Neuron (in vitro differentiated cells): Measurements from ENCODE around the gene GRAMD1B.
"Not testable (repeated sequence)": the region's sequence is repeated elsewhere in the genome, so short reads cannot be mapped to it uniquely, and the experiment has no call there.

Experiments used
- H2AFZ ChIP-seq: one replicate; pipeline ENCODE4 v1.6.1; 2013; ENCODE audit warnings: low read depth, mild to moderate bottlenecking, inconsistent platforms, low read length, moderate library complexity
- H3K27me3 ChIP-seq: one replicate; pipeline ENCODE4 v1.6.1; 2013; ENCODE audit warnings: low read length; ENCODE audit not compliant: insufficient read depth
- H3K36me3 ChIP-seq: one replicate; pipeline ENCODE4 v1.6.1; 2013; ENCODE audit warnings: low read length; ENCODE audit not compliant: insufficient read depth
- H3K4me1 ChIP-seq: one replicate; pipeline ENCODE4 v1.6.1; 2013; ENCODE audit warnings: low read length; ENCODE audit not compliant: insufficient read depth
- H3K4me3 ChIP-seq: 2 replicates; pipeline ENCODE4 v1.5.1; 2013; ENCODE audit warnings: mild to moderate bottlenecking, low read length, moderate library complexity
- H3K9me3 ChIP-seq: one replicate; pipeline ENCODE4 v1.6.1; 2013; ENCODE audit warnings: low read length

GRAMD1B gene

DNA sequence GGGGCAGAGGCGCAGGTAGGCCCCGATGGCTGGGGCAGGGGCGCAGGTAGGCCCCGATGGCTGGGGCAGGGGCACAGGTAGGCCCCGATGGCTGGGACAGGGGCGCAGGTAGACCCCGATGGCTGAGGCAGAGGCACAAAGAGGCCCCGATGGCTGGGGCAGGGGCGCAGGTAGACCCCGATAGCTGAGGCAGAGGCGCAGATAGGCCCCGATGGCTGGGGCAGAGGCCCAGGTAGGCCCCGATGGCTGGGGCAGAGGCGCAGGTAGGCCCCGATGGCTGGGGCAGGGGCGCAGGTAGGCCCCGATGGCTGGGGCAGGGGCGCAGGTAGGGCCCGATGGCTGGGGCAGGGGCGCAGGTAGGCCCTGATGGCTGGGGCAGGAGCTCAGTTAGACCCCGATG is 142.7 kb downstream of the GRAMD1B start:
- H2AFZ ChIP-seq, H3K4me1 ChIP-seq, H3K36me3 ChIP-seq, H3K4me3 ChIP-seq, H3K9me3 ChIP-seq, H3K27me3 ChIP-seq: not testable (repeated sequence)

DNA sequence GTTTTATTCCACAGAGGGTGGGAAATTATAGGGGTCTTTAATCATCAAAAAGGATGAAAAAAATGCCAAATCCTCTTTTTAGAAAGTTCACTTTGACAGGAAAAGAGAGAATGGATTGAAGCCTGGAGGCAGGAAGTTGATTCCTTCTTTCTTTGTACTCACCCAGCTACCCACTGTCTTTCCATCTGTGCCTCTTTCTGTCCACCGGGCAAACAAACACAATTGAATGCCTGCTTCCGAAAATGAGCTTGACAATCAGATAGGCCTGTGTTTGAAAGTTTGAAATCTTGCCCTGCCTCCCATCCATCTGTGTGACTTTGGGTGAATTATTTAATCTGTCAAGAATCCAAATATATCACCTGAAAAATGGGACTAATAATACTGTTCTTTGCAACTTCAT is 143.2 kb downstream of the GRAMD1B start:
- no peaks in the 10 kb centered on the region for H3K27me3 ChIP-seq
- no peaks in the 10 kb centered on the region for H3K9me3 ChIP-seq
- H3K4me1 ChIP-seq = no peaks in the 10 kb centered on the region
- no peak overlapping the region for H2AFZ ChIP-seq
- H3K36me3 ChIP-seq = no peaks in the 10 kb centered on the region
- H3K4me3 ChIP-seq = no peak overlapping the region

DNA sequence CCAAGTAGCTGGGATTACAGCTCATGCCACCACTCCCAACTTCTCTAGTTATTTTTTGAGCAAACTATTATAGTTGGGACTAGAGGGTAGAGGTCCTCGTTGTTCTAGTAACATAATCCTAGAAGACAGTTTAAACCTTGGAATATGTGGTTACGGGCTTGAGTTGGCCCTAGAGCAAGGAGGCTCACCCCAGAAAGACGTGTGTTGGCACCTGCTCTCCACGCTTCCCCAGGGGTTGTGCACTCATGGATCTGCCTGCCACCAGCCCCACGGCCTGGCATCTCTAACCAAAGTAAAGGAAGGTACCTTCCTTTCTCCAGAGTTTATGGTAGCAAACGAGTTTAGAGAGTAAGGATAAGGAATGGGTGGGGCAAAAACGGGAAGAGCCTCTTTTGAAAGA is 145.4 kb downstream of the GRAMD1B start:
- no peaks in the 10 kb centered on the region for H3K9me3 ChIP-seq
- H3K4me3 ChIP-seq = no peak overlapping the region
- H2AFZ ChIP-seq = no peak overlapping the region
- H3K4me1 ChIP-seq = no peaks in the 10 kb centered on the region
- H3K27me3 ChIP-seq = no peaks in the 10 kb centered on the region
- no peaks in the 10 kb centered on the region for H3K36me3 ChIP-seq

DNA sequence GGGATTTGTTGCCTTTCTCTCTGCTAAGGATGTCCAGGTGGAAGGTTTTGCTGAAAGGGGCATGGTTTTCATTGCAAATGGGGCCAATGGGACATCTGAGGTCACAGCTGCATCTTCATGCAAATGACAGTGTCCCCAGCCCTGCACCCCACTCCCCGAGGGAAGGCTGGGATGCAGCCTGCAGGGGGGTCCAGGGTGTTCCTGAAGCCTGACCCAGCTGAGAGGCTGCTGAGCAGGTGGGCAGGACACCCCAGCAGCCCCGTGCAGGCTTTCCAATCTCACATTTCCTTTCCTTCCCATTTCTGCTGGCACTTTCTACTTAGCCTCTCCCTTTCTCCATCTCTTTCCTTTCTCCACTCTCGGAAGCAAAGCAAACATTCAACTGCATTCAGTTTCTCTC is 146.0 kb downstream of the GRAMD1B start:
- no peak overlapping the region for H2AFZ ChIP-seq
- no peaks in the 10 kb centered on the region for H3K9me3 ChIP-seq
- H3K36me3 ChIP-seq = no peaks in the 10 kb centered on the region
- H3K4me1 ChIP-seq = no peaks in the 10 kb centered on the region
- no peak overlapping the region for H3K4me3 ChIP-seq
- H3K27me3 ChIP-seq = no peaks in the 10 kb centered on the region

DNA sequence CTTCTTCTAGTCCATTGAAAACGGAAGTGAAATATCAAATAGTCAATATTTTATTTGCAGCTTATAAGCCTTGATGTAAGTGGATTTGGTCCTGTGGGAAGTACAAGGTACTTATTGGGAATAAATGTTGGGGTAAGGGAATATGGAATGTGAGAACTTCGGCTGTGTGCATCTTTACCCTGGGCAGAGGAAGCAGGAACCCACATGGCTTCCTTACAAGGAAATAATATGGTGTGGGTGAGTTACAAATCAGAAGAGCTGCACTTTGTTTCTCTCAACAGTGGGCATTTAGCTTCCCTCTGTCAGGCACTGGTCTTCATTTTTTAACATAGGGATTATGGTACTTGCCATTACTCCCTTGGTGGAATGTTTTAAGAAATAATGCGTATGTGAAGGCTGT is 146.4 kb downstream of the GRAMD1B start:
- Histone ChIP-seq H3K9me3 (no peaks in the 10 kb centered on the region), H3K4me1 (no peaks in the 10 kb centered on the region), H3K36me3 (no peaks in the 10 kb centered on the region), H3K27me3 (no peaks in the 10 kb centered on the region), H3K4me3 (no peak overlapping the region), H2AFZ (no peak overlapping the region)

DNA sequence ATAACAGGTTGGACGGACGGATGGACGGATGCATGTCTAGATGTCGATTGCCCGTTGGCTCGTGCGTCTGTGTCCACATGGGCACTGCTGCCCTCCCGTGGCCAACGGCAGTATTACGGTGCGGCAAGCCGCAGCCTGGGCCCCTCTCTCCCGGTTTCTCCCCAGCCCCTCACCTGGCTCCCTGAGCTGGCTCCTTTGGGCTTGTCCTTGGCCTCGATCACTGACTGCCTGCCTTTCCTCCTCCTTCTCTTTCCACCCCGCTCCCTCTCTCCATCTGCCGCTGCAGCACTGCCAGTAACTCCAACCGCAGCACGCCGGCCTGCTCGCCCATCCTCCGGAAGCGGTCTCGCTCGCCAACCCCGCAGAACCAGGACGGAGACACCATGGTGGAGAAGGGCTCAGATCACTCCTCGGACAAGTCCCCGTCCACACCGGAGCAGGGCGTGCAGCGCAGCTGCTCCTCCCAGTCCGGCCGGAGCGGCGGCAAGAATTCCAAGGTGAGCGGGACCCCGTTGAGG is 147.1 kb downstream of the GRAMD1B start:
- Histone ChIP-seq H3K36me3 (no peaks in the 10 kb centered on the region), H3K4me3 (no peak overlapping the region), H3K4me1 (no peaks in the 10 kb centered on the region), H3K27me3 (no peaks in the 10 kb centered on the region), H3K9me3 (no peaks in the 10 kb centered on the region), H2AFZ (no peak overlapping the region)

DNA sequence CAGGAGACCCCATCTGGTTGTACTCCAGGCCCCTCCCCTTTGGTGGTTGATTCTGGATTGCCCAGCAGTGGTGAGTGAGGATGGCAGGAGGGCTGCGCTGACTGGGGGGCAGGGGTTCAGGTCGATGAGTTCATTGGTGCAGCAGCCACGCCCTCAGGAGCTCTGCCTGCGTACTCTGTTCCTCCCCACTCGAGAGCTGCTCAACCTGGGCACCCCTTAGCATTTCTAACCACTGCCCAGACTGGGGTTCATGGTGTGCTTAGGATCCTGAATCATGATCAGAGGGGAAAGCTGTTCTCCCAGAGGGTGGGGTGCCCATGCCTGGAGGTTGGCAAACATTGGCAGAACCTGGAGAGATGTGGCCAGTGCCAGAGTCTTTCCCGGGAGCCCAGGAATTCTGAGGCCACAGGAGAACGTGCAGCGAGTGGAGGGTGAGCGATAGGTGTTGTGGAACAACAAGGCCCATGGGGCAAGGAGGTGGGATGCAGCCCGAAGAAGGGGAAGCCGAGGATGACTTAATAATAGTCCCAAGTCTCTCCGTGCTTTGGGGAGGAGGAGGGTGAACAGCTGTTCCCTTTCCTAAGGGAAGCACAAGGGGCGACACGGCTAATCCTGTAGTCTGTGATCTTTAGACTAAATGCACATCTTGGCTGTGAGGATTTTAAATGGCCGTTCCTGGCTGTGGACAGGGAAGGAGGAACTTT is 148.9 kb downstream of the GRAMD1B start:
- no peak overlapping the region for H2AFZ ChIP-seq
- H3K4me3 ChIP-seq = no peak overlapping the region
- H3K9me3 ChIP-seq = no peaks in the 10 kb centered on the region
- H3K36me3 ChIP-seq = no peaks in the 10 kb centered on the region
- H3K4me1 ChIP-seq = no peaks in the 10 kb centered on the region
- no peaks in the 10 kb centered on the region for H3K27me3 ChIP-seq

DNA sequence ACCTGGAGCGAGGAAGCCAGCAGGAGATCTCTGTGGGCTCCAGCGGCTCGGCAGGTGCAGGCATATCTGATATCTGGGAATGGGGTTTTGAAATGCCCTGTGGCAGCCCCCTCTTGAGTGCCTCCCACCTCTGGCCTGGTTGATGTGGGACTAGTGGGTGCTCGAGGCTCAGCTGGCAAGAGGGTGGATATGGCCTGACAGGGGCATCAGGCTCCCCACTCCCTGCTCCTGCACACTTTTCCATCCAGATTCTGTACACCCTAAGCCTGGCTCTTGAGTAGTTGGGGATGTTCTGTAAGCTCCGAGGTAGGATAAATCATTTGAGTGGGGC is 149.4 kb downstream of the GRAMD1B start:
- H3K9me3 ChIP-seq = no peaks in the 10 kb centered on the region
- no peak overlapping the region for H2AFZ ChIP-seq
- H3K4me1 ChIP-seq = no peaks in the 10 kb centered on the region
- no peaks in the 10 kb centered on the region for H3K27me3 ChIP-seq
- no peaks in the 10 kb centered on the region for H3K36me3 ChIP-seq
- H3K4me3 ChIP-seq = no peak overlapping the region

DNA sequence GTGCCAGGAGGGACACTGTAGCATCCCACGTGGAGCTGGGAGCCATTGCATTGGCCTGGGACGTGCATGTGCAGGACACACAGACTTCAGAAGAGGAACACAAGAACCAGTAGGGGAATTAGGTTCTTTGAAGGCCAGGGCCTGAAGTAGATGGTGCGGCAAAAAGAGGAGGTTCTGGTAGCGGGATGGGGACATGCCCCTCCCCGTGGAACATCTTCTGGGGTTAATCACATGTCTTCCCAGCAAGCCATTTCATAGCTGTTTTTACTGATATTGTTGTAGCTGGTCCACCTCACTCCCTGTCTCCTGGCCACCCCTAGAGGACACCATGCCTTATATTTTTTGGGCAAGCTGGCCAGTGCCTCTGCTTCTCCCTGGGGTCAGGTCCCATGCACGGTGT is 150.1 kb downstream of the GRAMD1B start:
- Histone ChIP-seq H3K9me3 (no peaks in the 10 kb centered on the region), H3K4me1 (no peaks in the 10 kb centered on the region), H3K36me3 (no peaks in the 10 kb centered on the region), H3K4me3 (no peak overlapping the region), H2AFZ (no peak overlapping the region), H3K27me3 (no peaks in the 10 kb centered on the region)

DNA sequence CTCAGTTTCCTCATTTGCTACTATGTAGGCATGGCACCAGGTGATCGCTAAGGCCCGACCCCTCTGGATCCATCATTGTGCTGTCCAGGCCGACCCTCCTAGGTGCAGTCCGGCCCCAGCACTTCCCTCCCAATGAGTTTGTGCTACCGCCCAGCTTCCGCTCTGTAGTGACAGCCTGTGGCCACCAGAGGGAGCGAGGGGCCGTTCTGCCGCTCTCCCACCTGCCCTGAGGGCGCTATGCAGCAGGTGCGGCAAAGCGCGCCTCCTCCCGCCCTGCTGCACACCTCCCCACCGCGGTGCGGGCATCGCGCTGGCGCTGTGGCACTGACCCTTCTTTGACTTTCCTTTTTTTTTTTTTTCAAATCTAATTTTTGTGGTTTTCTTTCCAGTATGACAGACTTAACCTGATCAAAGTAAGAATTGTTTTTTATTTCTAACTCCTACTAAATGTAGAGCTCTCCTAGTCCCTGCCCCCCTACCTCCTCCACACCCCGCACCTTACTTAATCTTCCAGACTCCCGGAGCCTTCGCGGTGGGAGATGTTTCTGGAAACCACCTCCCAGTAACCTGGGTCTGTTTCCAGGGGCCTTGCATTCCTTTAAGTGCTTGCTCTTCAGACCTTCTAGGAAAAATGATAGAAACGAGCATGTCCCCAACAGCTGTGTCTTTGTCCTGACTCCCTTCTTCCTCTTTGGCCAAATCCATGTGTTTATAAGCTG is 150.6 kb downstream of the GRAMD1B start:
- H3K27me3 ChIP-seq = no peaks in the 10 kb centered on the region

DNA sequence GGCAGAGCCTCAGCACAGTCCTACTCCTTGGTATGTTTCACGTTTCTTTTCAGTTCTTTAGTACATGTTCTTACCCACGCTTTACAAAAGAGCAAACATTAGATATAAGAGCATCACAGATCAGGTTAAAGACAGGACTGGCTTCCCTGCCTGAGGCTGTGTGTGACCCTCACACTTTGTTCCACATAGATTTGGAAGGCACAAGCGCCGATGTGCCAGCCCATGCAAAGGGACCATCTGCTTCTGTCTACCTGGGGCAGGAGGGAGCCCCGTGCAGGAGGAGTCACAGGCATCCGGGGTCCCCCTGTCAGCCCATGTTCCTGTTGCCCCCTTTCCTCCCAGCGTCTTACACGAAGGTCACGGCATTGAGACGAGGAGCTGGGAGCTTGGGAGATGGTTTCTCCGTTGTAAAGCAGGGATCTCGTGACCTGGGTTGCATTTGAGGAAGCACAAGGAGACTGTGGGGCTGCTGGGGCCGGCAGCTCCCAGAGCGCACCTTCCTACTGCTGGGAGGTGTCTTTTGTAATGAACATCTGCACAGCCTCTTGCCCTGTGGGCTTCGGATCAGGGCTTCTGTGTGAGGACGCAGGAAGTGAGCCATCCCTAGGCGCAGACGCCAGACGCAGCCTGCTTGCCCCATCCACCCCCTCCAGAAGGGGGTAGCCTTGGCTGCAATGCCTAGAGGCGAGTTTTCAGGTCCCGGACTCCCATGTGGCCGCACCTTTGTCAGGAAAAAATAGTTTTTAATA is 151.8 kb downstream of the GRAMD1B start:
- H3K36me3 ChIP-seq = no peaks in the 10 kb centered on the region
- H3K27me3 ChIP-seq = no peaks in the 10 kb centered on the region
- no peak overlapping the region for H2AFZ ChIP-seq
- H3K4me1 ChIP-seq = peaks cover 3% of the 10 kb centered on the region
- H3K4me3 ChIP-seq = no peak overlapping the region
- no peaks in the 10 kb centered on the region for H3K9me3 ChIP-seq

More for the DNA sequence above, 150.6 kb downstream of the GRAMD1B start:
- H2AFZ ChIP-seq = no peak overlapping the region
- no peaks in the 10 kb centered on the region for H3K36me3 ChIP-seq
- H3K4me1 ChIP-seq = no peaks in the 10 kb centered on the region
- no peaks in the 10 kb centered on the region for H3K9me3 ChIP-seq
- H3K4me3 ChIP-seq = no peak overlapping the region

DNA sequence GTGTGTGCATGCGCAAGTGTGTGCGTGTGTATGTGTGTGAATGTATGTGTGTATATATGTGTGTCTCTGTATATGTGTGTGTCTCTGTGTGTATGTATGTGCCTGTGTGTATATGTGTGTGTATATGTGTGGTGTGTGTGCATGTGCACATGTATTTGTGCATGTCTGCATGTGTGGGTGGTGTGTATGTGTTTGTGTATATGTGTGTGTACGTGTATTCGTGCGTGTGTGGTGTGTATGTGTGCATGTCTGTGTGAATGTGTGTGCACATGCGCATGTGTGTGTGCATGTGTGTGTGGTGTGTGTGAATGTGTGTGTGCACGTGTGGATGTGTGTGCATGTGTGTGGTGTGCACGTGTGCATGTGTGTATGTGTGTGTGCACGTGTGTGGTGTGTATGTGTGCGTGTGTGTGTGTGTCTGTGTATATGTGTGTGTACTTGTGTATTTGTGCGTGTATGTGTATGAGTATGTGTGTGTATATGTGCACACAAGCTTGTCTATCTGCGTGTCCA is 153.0 kb downstream of the GRAMD1B start:
- H3K9me3 ChIP-seq = no peaks in the 10 kb centered on the region
- H3K27me3 ChIP-seq = no peaks in the 10 kb centered on the region
- H3K36me3 ChIP-seq = no peaks in the 10 kb centered on the region
- peaks cover 3% of the 10 kb centered on the region for H3K4me1 ChIP-seq
- H2AFZ ChIP-seq = no peak overlapping the region
- no peak overlapping the region for H3K4me3 ChIP-seq

DNA sequence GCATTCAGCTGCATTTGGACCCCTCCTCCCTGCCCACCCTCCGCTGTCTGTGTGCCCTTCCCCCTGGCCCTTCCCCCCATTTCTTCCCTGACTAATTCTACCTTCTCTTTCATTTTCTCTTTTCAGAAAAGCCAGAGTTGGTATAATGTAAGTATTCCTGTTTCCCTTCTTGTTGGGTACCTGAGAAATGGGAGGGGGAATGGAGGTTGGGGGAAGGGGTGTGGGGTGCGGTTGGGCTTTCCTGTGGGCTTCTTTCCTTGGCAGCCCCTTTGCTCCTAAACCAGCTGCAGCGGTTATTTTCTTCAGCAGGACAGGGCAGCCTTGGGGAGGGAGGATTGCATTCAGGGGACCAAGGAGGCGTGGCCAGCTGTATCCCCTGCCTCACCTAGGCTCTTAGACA is 154.1 kb downstream of the GRAMD1B start:
- no peaks in the 10 kb centered on the region for H3K9me3 ChIP-seq

More for the DNA sequence above, 154.1 kb downstream of the GRAMD1B start:
- Histone ChIP-seq H3K27me3 (no peaks in the 10 kb centered on the region), H3K36me3 (no peaks in the 10 kb centered on the region), H3K4me1 (peaks cover 3% of the 10 kb centered on the region), H2AFZ (no peak overlapping the region), H3K4me3 (no peak overlapping the region)
